H1 (cell line): Measurements from ENCODE around the gene RBBP6. TPM values are rescaled to one million over a fixed set of nuclear protein-coding genes. Genes with fewer than 3 reads are reported as not detected.

Experiments
- NANOG ChIP-seq: IDR thresholded peaks from 2 replicates; pipeline ENCODE4 v1.6.1; 2011; ENCODE audit warnings: low read length, low read depth, mild to moderate bottlenecking, inconsistent platforms; ENCODE audit not compliant: insufficient read depth, poor library complexity, severe bottlenecking
- POLR2A ChIP-seq, 2 experiments: IDR thresholded peaks; 1 replicate in 1 of 2; 2 replicates in 1 of 2; pipeline ENCODE4 v1.6.1; 2011; ENCODE audit warnings: low read depth in 2 of 2, low read length in 2 of 2, mild to moderate bottlenecking in 2 of 2; ENCODE audit errors: control extremely low read depth in 1 of 2
- ZNF274 ChIP-seq: IDR thresholded peaks from 2 replicates; pipeline ENCODE4 v1.7.0; 2012; ENCODE audit warnings: low read length, borderline replicate concordance; ENCODE audit errors: extremely low read depth
- polyA plus RNA-seq, 7 experiments: library from polyadenylated mRNA; depleted of rRNA in 3 of 7; stranded (reverse) in 5 of 7; unstranded in 2 of 7; fragments of >200 nt in 5 of 7; fragments of 200-250 nt in 2 of 7; gene quantifications; 1 replicate in 5 of 7; 2 replicates in 1 of 7; 4 replicates in 1 of 7; pipeline versions ENCODE4 v1.2.1 to v1.2.3, GENCODE V29; 2011 to 2013; ENCODE audit warnings: missing spikeins in 2 of 7, mixed read lengths in 2 of 7
- total RNA-seq: library from RNA; stranded (reverse); fragmentation: NEBNext Ultra II Directional; extraction: Animal tissue kit (Norgen Biotek cat#: 25700); gene quantifications from 2 replicates; pipeline ENCODE4 v1.2.1, GENCODE V29; 2021
- TF ChIP-seq, protein P1 (sequence below): IDR thresholded peaks from 2 replicates; pipeline ENCODE4 v1.6.1; 2011; ENCODE audit warnings: low read depth, mild to moderate bottlenecking, low read length; ENCODE audit not compliant: insufficient read depth
- TF ChIP-seq, protein P2 (sequence below), 3 experiments: IDR thresholded peaks; 1 replicate in 2 of 3; 2 replicates in 1 of 3; pipeline versions ENCODE4 v1.5.1 to v1.6.1; 2011; ENCODE audit warnings: low read length in 3 of 3, mild to moderate bottlenecking in 3 of 3, inconsistent platforms in 2 of 3, low read depth in 1 of 3, moderate library complexity in 1 of 3; ENCODE audit not compliant: insufficient read depth in 1 of 3; ENCODE audit errors: control extremely low read depth in 1 of 3
- TF ChIP-seq, protein P3 (sequence below): IDR thresholded peaks from 2 replicates; pipeline ENCODE4 v1.6.1; 2011; ENCODE audit warnings: low read length, improper control_type of control experiment

The RBBP6 gene
- total and polyA plus RNA-seq, 2 of the 8 experiments (the other 6 are each of a cell fraction or from before 2014, with no cell fraction given), result 22.5 to 54.5 TPM

DNA sequence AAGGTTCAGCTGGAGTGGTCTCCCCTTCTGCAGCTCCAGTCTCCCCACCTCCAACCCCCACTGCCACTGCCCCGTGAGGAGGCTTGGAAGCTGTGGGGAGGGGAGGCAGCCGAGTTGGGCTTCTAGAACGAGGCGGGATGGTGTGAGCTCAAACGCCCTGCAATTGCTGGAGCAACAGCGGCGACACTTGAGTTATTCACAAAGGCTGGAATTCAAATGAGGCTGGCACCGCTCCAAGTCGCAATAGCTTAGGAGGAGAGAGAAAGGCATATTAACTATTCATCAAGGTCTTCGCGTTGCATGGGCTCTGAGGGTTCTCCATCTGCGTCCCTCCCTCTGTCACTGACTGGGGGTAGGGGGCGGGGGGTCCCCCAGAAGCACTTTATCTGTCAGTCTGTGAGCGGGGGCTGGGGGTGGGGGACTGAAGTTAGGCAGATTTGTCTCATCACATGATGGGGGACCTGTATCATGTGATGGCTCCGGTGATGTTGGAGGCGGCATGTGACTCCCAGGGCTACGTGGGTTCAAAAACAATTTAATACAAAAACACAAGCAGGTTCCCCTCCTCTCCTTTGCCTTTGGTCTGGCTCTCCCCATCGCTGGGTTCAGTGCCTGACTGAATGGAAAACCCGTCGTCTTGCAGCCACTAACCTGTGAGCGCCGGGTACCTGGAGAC, 70.5 kb downstream of the RBBP6 start (continued):
- TF ChIP-seq, protein P1, sequence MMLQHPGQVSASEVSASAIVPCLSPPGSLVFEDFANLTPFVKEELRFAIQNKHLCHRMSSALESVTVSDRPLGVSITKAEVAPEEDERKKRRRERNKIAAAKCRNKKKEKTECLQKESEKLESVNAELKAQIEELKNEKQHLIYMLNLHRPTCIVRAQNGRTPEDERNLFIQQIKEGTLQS, result peak; percentile 93
- TF ChIP-seq ZNF274 (no peak), NANOG (no peak), POLR2A (IDR thresholded peaks at IDR 0.05; ENCODE audit: control extremely low read depth in 1 of 2, low read depth in 2 of 2, low read length in 2 of 2) (peak; percentile 16 to 50; a peak in 1 of 3 replicates)
- TF ChIP-seq, protein P2, sequence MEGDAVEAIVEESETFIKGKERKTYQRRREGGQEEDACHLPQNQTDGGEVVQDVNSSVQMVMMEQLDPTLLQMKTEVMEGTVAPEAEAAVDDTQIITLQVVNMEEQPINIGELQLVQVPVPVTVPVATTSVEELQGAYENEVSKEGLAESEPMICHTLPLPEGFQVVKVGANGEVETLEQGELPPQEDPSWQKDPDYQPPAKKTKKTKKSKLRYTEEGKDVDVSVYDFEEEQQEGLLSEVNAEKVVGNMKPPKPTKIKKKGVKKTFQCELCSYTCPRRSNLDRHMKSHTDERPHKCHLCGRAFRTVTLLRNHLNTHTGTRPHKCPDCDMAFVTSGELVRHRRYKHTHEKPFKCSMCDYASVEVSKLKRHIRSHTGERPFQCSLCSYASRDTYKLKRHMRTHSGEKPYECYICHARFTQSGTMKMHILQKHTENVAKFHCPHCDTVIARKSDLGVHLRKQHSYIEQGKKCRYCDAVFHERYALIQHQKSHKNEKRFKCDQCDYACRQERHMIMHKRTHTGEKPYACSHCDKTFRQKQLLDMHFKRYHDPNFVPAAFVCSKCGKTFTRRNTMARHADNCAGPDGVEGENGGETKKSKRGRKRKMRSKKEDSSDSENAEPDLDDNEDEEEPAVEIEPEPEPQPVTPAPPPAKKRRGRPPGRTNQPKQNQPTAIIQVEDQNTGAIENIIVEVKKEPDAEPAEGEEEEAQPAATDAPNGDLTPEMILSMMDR (IDR thresholded peaks at IDR 0.05; ENCODE audit: control extremely low read depth in 1 of 3, insufficient read depth in 1 of 3, low read depth in 1 of 3, low read length in 3 of 3), result no peak
- TF ChIP-seq, protein P3, sequence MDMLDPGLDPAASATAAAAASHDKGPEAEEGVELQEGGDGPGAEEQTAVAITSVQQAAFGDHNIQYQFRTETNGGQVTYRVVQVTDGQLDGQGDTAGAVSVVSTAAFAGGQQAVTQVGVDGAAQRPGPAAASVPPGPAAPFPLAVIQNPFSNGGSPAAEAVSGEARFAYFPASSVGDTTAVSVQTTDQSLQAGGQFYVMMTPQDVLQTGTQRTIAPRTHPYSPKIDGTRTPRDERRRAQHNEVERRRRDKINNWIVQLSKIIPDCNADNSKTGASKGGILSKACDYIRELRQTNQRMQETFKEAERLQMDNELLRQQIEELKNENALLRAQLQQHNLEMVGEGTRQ, result peak; percentile 97
